Kidney glomerular epithelial cell (primary cell): Measurements from ENCODE around the gene CD28.
"Not testable (repeated sequence)": the region's sequence is repeated elsewhere in the genome, so short reads cannot be mapped to it uniquely, and the experiment has no call there.

Source experiments
- DNase-seq: peaks from one replicate; lab custom pipeline; 2025; lab: John Stamatoyannopoulos, UW

CD28 gene

GRCh38 chr2:203687165-203687564 is 19.3 kb upstream of the CD28 start:
- peak; percentile 20 for DNase-seq

- DNase-seq = no peak
Measured at GRCh38 chr2:203688798-203689197, 17.6 kb upstream of the CD28 start.

GRCh38 chr2:203689426-203690116 is 16.9 kb upstream of the CD28 start:
- DNase-seq = no peak

- DNase-seq = no peak
Measured at GRCh38 chr2:203690117-203690431, 16.4 kb upstream of the CD28 start.

GRCh38 chr2:203690441-203691047 is 15.9 kb upstream of the CD28 start:
- DNase-seq = no peak

GRCh38 chr2:203691149-203691548 is 15.3 kb upstream of the CD28 start:
- DNase-seq = no peak

- DNase-seq = no peak
Measured at GRCh38 chr2:203692031-203692710, 14.3 kb upstream of the CD28 start.

GRCh38 chr2:203693242-203693879 is 13.1 kb upstream of the CD28 start:
- DNase-seq = no peak

GRCh38 chr2:203694191-203694590 is 12.2 kb upstream of the CD28 start:
- DNase-seq = no peak

GRCh38 chr2:203697190-203697589 is 9.2 kb upstream of the CD28 start:
- DNase-seq = no peak

- not testable (repeated sequence) for DNase-seq
Measured at GRCh38 chr2:203697763-203698162, 8.7 kb upstream of the CD28 start.

- not testable (repeated sequence) for DNase-seq
Measured at GRCh38 chr2:203698410-203698809, 8.0 kb upstream of the CD28 start.

GRCh38 chr2:203704430-203704829 is 2.0 kb upstream of the CD28 start:
- no peak for DNase-seq

- no peak for DNase-seq
Measured at GRCh38 chr2:203705178-203705577, 1.3 kb upstream of the CD28 start.

- no peak for DNase-seq
Measured at GRCh38 chr2:203707530-203707929, 1.1 kb downstream of the CD28 start.

GRCh38 chr2:203708846-203709396 is 2.5 kb downstream of the CD28 start:
- no peak for DNase-seq

- no peak for DNase-seq
Measured at GRCh38 chr2:203709416-203710040, 3.1 kb downstream of the CD28 start.

GRCh38 chr2:203710226-203710625 is 3.8 kb downstream of the CD28 start:
- DNase-seq = no peak

- DNase-seq = no peak
Measured at GRCh38 chr2:203710952-203711351, 4.5 kb downstream of the CD28 start.

- DNase-seq = no peak
Measured at GRCh38 chr2:203711399-203711798, 5.0 kb downstream of the CD28 start.

GRCh38 chr2:203713381-203713780 is 6.9 kb downstream of the CD28 start:
- DNase-seq = no peak

GRCh38 chr2:203714112-203714511 is 7.7 kb downstream of the CD28 start:
- DNase-seq = no peak
